ENCODE measurements around the gene RABGAP1L.
"Not testable (repeated sequence)": the region's sequence is repeated elsewhere in the genome, so short reads cannot be mapped to it uniquely, and the experiment has no call there.

The RABGAP1L gene

GRCh38 chr1:174637487-174637886 is 478.2 kb downstream of the RABGAP1L start:
- in situ Hi-C loops (cut with MboI; ENCODE audit: low pct_unique_long_range_greater_than_20kb, low sequenced_read_pairs, unreplicated experiment) = no loop called here

GRCh38 chr1:174639461-174639860 is 480.1 kb downstream of the RABGAP1L start:
- DNase-seq (ENCODE audit: low spot score) = no peak
- in situ Hi-C loops (cut with MboI; ENCODE audit: low pct_unique_long_range_greater_than_20kb, low sequenced_read_pairs, unreplicated experiment) = no loop called here
- no peak for TF ChIP-seq CTCF (IDR thresholded peaks at IDR 0.05; ENCODE audit: extremely low read depth, insufficient read depth, missing control alignments)

More at GRCh38 chr1:174637487-174637886, 478.2 kb downstream of the RABGAP1L start:
- no peak for DNase-seq (ENCODE audit: low spot score)
- no peak for TF ChIP-seq CTCF (IDR thresholded peaks at IDR 0.05; ENCODE audit: extremely low read depth, insufficient read depth, missing control alignments)

GRCh38 chr1:174640783-174641182 is 481.5 kb downstream of the RABGAP1L start:
- DNase-seq (ENCODE audit: low spot score) = no peak
- TF ChIP-seq CTCF (IDR thresholded peaks at IDR 0.05; ENCODE audit: extremely low read depth, insufficient read depth, missing control alignments) = no peak
- in situ Hi-C loops (cut with MboI; ENCODE audit: low pct_unique_long_range_greater_than_20kb, low sequenced_read_pairs, unreplicated experiment) = no loop called here

- no peak for DNase-seq (ENCODE audit: low spot score)
- no peak for TF ChIP-seq CTCF (IDR thresholded peaks at IDR 0.05; ENCODE audit: extremely low read depth, insufficient read depth, missing control alignments)
- in situ Hi-C loops (cut with MboI; ENCODE audit: low pct_unique_long_range_greater_than_20kb, low sequenced_read_pairs, unreplicated experiment) = no loop called here
Measured at GRCh38 chr1:174642393-174642792, 483.1 kb downstream of the RABGAP1L start.

GRCh38 chr1:174643206-174643605 is 483.9 kb downstream of the RABGAP1L start:
- in situ Hi-C loops (cut with MboI; ENCODE audit: low pct_unique_long_range_greater_than_20kb, low sequenced_read_pairs, unreplicated experiment) = no loop called here
- TF ChIP-seq CTCF (IDR thresholded peaks at IDR 0.05; ENCODE audit: extremely low read depth, insufficient read depth, missing control alignments) = no peak
- DNase-seq (ENCODE audit: low spot score) = no peak

- DNase-seq (ENCODE audit: low spot score); in situ Hi-C loops (cut with MboI; ENCODE audit: low pct_unique_long_range_greater_than_20kb, low sequenced_read_pairs, unreplicated experiment): not testable (repeated sequence)
Measured at GRCh38 chr1:174649572-174649971, 490.3 kb downstream of the RABGAP1L start.

GRCh38 chr1:174652569-174653280 is 493.4 kb downstream of the RABGAP1L start:
- TF ChIP-seq CTCF (IDR thresholded peaks at IDR 0.05; ENCODE audit: extremely low read depth, insufficient read depth, missing control alignments) = no peak
- in situ Hi-C loops (cut with MboI; ENCODE audit: low pct_unique_long_range_greater_than_20kb, low sequenced_read_pairs, unreplicated experiment) = no loop called here
- DNase-seq (ENCODE audit: low spot score) = no peak
